Chondrocyte (in vitro differentiated cells): ENCODE data around the gene TOPAZ1. TPM values are rescaled to one million over a fixed set of nuclear protein-coding genes. Genes with fewer than 3 reads are reported as not detected.

Source experiments
- DNase-seq: peaks from one replicate; pipeline ENCODE4 v3.0.0; 2021; ENCODE audit warnings: mixed read lengths, low spot score
- H3K27ac Mint-ChIP-seq: one replicate; pipeline ENCODE4 v1.8.0; 2021; ENCODE audit warnings: mild to moderate bottlenecking, moderate library complexity, mixed read lengths; ENCODE audit not compliant: unreplicated experiment
- H3K27me3 Mint-ChIP-seq: 2 replicates; pipeline ENCODE4 v1.8.0; 2021; ENCODE audit warnings: low read depth, mixed read lengths
- H3K36me3 Mint-ChIP-seq: 2 replicates; pipeline ENCODE4 v1.8.0; 2021; ENCODE audit warnings: low read depth, mixed read lengths
- H3K4me1 Mint-ChIP-seq: 2 replicates; pipeline ENCODE4 v1.8.0; 2021; ENCODE audit warnings: low read depth, mild to moderate bottlenecking, mixed read lengths
- H3K4me3 Mint-ChIP-seq: one replicate; pipeline ENCODE4 v1.8.0; 2021; ENCODE audit warnings: mild to moderate bottlenecking, moderate library complexity, mixed read lengths; ENCODE audit not compliant: unreplicated experiment
- H3K9me3 Mint-ChIP-seq: 2 replicates; pipeline ENCODE4 v1.8.0; 2021; ENCODE audit warnings: low read depth, mixed read lengths
- CTCF ChIP-seq: fragments of 200-600 bp; sonication (generic); IDR thresholded peaks from 2 replicates; pipeline ENCODE4 v1.5.0; 2021; ENCODE audit warnings: antibody characterized with exemption, mild to moderate bottlenecking, moderate library complexity
- total RNA-seq: library from RNA; stranded (reverse); gene quantifications from 3 replicates; pipeline ENCODE4 v1.2.1, GENCODE V29; 2021

The TOPAZ1 gene
- total RNA-seq, 1 donor from 2014 or later = not detected

- Mint-ChIP-seq H3K4me3 (no peak overlapping the region), H3K27me3 (peaks cover 25% of the 10 kb centered on the region), H3K4me1 (no peaks in the 10 kb centered on the region), H3K27ac (no peak overlapping the region), H3K9me3 (no peaks in the 10 kb centered on the region), H3K36me3 (no peaks in the 10 kb centered on the region)
- no peak for DNase-seq
- TF ChIP-seq CTCF = no peak
Measured at GRCh38 chr3:44259404-44259803, 17.7 kb downstream of the TOPAZ1 start.

- DNase-seq = no peak
- TF ChIP-seq CTCF = no peak
- peaks cover 16% of the 10 kb centered on the region for H3K27me3 Mint-ChIP-seq
- no peaks in the 10 kb centered on the region for H3K36me3 Mint-ChIP-seq
- H3K4me3 Mint-ChIP-seq = no peak overlapping the region
- H3K9me3 Mint-ChIP-seq = no peaks in the 10 kb centered on the region
- H3K27ac Mint-ChIP-seq = no peak overlapping the region
- no peaks in the 10 kb centered on the region for H3K4me1 Mint-ChIP-seq
Measured at GRCh38 chr3:44264146-44264545, 22.5 kb downstream of the TOPAZ1 start.

GRCh38 chr3:44265815-44266214 is 24.1 kb downstream of the TOPAZ1 start:
- peaks cover 15% of the 10 kb centered on the region for H3K27me3 Mint-ChIP-seq

GRCh38 chr3:44272191-44272590 is 30.5 kb downstream of the TOPAZ1 start:
- DNase-seq = no peak
- H3K27me3 Mint-ChIP-seq = peaks cover 20% of the 10 kb centered on the region
- H3K27ac Mint-ChIP-seq = no peak overlapping the region
- TF ChIP-seq CTCF = no peak
- H3K4me3 Mint-ChIP-seq = no peak overlapping the region
- H3K4me1 Mint-ChIP-seq = no peaks in the 10 kb centered on the region
- H3K36me3 Mint-ChIP-seq = peaks cover 2% of the 10 kb centered on the region
- peaks cover 10% of the 10 kb centered on the region for H3K9me3 Mint-ChIP-seq

More at GRCh38 chr3:44265815-44266214, 24.1 kb downstream of the TOPAZ1 start:
- Mint-ChIP-seq H3K36me3 (no peaks in the 10 kb centered on the region), H3K9me3 (no peaks in the 10 kb centered on the region), H3K4me1 (no peaks in the 10 kb centered on the region), H3K4me3 (no peak overlapping the region), H3K27ac (no peak overlapping the region)
- no peak for TF ChIP-seq CTCF
- no peak for DNase-seq

- Mint-ChIP-seq H3K9me3 (peaks cover 10% of the 10 kb centered on the region), H3K36me3 (peaks cover 2% of the 10 kb centered on the region), H3K27ac (no peak overlapping the region), H3K4me1 (no peaks in the 10 kb centered on the region), H3K27me3 (peaks cover 49% of the 10 kb centered on the region), H3K4me3 (no peak overlapping the region)
- DNase-seq = no peak
- TF ChIP-seq CTCF = no peak
Measured at GRCh38 chr3:44277925-44278324, 36.2 kb downstream of the TOPAZ1 start.
